Forelimb muscle (tissue), 1 donor: ENCODE measurements around the gene LACC1. TPM values are rescaled to one million over a fixed set of nuclear protein-coding genes. Genes with fewer than 3 reads are reported as not detected.

Source experiments
- DNase-seq: peaks from one replicate; pipeline ENCODE4 v3.0.0-alpha.2; 2013; ENCODE audit warnings: low read depth
- polyA plus RNA-seq: library from polyadenylated mRNA; unstranded; fragments of 120-200 nt; gene quantifications from one replicate; pipeline ENCODE4 v1.2.1, GENCODE V29; 2013; ENCODE audit not compliant: insufficient read length

The LACC1 gene
- polyA plus RNA-seq, 1 donor, result 1.6 TPM

DNA sequence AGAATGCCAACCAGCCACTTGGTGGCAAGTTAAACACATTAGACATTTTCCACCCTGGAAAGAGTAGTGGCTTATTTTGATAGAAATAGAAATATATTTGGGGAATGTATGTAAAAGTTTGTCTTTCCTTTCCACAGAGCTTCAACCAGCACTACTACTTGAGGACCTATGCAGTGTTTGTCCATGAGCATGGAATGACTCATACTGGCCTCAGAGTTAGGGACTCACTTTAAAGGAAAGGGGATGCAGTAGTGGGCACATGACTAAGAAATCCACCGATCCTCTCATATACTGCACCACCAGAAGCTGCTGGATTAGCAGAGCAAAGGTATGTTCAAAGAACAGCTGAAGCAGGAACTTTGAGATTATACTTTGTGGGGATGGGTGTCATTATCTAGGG lies 62.6 kb downstream of the LACC1 start:
- DNase-seq, result no peak

Other genes starting within 250 kb of the LACC1 start
- 8.2 TPM for gene ENOX1, start 92.9 kb upstream of the LACC1 start, polyA plus RNA-seq
- gene CCDC122, start 164 bp upstream of the LACC1 start, polyA plus RNA-seq, result 1.7 TPM